ENCODE results near the gene SMIM20.

DNA sequence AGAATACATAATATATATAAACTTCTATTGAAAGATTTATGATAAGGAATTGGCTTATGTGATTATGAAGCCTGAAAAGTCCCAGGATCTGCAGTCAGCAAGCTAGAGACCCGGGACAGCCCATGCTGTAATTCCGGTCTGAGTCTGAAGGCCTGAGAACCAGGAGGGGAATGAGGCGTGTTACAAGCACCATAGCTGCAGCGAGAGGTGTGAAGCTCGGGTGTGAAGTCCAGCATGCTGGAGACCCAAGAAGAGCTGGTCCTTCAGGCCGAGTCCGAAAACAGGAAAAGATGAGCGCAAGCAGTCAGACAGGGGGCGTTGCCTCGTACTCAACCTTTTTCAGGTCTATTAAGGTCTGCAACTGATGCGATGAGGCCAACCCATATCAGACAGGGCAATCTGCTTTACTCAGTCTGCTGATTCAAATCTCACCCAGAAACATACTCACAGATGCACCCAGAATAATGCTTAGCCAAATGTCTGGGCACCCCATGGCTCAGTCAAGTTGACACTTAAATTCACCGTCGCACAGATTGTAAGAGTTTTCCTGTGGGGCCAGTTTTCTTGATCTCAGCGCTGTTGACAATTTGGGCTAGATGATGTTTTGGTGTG lies 40.4 kb downstream of the SMIM20 start:
- TF ChIP-seq, protein P1, sequence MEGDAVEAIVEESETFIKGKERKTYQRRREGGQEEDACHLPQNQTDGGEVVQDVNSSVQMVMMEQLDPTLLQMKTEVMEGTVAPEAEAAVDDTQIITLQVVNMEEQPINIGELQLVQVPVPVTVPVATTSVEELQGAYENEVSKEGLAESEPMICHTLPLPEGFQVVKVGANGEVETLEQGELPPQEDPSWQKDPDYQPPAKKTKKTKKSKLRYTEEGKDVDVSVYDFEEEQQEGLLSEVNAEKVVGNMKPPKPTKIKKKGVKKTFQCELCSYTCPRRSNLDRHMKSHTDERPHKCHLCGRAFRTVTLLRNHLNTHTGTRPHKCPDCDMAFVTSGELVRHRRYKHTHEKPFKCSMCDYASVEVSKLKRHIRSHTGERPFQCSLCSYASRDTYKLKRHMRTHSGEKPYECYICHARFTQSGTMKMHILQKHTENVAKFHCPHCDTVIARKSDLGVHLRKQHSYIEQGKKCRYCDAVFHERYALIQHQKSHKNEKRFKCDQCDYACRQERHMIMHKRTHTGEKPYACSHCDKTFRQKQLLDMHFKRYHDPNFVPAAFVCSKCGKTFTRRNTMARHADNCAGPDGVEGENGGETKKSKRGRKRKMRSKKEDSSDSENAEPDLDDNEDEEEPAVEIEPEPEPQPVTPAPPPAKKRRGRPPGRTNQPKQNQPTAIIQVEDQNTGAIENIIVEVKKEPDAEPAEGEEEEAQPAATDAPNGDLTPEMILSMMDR (IDR thresholded peaks at IDR 0.05) = no peak
- no peak for TF ChIP-seq POLR2A (IDR thresholded peaks at IDR 0.05)
